ENCODE measurements around the gene TECTA.
"Not testable (repeated sequence)": the region's sequence is repeated elsewhere in the genome, so short reads cannot be mapped to it uniquely, and the experiment has no call there.

Gene TECTA

GRCh38 chr11:121221496-121222200 is 120.6 kb downstream of the TECTA start:
- intact Hi-C loops (cut with DNase I) = no loop called here
- no peak for DNase-seq

DNA sequence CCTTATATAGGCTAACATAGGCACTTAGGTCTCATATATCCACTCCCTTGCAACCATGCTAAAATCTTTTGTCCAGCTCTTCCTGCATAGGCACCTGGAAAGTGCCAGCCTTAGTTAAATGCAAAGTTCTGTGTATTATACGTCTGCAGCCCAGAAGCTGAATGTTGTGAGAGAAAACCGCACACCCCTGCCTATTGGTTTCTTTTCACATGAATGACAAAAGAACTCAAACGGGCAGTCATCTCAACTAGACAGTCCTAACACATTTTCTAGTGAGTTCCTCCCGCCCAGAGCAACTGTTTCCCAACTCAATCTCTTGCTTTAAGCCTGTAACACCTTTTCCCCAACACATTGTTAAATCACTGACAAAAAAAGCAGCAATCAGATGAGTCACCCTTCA is 122.1 kb downstream of the TECTA start:
- intact Hi-C loops (cut with DNase I) = no loop called here
- DNase-seq = no peak

DNA sequence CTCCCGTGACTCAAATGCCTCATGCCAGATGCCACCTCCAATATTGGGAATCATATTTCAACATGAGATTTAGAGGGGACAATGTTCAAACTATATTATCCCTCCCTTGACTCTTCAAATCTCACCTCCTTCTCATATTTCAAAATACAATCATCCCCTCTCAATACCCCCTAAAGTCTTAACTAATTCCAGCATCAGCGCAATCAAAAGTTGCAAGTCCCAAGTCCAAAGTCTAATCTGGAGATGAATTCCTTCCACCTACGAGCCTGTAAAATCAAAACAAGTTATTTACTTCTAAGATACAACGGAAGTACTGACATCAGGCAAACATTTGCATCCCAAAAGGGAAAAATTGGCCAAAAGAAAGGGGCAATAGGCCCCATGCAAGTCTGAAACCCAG is 124.3 kb downstream of the TECTA start:
- intact Hi-C loops (cut with DNase I) = no loop called here
- DNase-seq = no peak

DNA sequence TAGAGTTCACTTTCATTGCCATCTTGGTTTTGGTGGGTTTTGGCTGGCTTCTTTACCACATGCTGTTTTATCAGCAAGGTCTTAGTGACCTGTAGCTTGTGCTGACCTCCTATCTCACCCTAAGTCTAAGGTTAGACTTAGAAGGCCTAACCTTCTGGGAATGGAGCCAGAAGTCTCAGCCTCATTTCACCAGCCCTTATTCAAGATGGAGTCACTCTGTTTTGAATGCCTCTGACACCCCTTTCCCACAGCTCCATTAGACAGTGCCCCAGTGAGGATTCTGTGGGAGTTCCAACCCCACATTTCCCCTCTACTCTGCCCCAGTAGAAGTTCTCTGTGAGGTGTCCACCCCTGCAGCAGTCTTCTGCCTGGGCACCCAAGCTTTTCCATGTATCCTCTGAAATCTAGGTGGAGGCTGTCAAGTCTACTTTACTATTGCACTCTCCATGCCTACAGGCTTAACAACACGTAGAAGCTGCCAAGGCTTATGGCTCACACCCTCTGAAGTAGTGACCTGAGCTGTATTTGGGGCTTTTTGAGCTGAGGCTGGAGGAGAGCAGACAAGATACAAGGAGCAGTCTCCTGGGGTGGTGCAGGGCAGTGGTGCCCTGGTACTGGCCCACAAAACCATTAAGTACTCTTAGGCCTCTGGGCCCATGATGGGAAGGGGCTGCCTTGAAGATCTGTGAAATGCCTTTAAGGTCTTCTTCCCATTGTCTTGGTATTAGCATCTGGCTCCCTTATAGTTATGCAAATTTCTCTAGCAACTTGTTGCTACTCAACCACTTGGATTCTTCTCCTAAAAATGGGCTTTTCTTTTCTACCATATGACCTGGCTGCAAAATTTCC is 125.6 kb downstream of the TECTA start:
- intact Hi-C loops (cut with DNase I) = no loop called here
- DNase-seq = no peak

DNA sequence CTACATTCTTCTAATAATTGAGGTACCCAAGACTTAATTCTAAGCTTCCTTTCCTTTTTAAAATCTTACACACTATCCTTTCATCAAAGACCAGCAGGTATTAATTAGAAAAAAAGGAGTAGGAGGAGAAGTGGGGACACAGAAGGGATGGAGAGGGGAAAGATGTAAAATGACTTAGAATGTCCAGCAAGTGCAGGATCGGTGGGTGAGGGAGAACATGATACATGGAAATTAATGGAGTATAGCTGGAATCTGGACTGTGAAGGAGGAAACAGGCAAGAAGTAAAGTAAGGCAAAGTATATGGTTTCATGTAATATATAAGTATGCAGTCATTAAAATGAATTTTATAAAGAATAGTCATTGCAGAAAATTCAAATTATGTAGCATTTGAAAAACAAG is 127.8 kb downstream of the TECTA start:
- intact Hi-C loops (cut with DNase I) = no loop called here
- DNase-seq = no peak

- intact Hi-C loops (cut with DNase I) = no loop called here
- no peak for DNase-seq
These were observed 128.6 kb downstream of the TECTA start for GRCh38 chr11:121229495-121230215.

DNA sequence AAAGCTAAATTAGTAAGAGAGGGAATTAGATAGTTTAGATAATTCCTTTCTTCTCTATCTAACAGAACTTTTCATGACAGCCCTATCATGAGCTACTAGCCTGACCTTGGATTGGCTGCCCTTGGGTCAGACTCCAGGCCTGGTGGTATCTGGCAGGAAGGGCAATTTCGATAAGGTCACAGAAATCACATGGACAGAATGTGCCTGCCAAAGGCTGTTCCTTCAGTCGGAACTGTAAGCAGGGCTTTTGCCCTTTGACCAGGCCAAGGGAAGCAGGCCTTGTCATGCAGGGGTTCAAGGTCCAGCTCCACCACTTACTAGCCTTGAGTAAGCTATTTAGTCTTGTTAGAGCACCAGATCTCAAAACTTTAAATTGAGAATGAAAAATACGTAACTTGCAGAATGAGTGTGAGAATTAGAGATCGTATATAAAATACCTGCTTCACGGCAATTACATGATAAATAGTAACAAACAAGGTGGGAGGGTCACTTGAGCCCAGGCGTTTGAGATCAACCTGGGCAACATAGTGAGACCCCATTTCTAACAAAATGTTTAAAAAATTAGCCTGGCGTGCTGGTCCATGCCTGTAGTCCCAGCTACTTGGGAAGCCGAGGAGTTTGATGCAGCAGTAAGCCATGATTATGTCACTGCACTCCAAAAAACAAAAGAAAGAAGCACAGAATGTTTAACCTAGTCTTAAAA is 130.7 kb downstream of the TECTA start:
- no peak for DNase-seq

GRCh38 chr11:121235057-121235456 is 134.0 kb downstream of the TECTA start:
- no peak for DNase-seq
- intact Hi-C loops (cut with DNase I) = no loop called here

More for the DNA sequence above, 130.7 kb downstream of the TECTA start:
- intact Hi-C loops (cut with DNase I) = no loop called here

DNA sequence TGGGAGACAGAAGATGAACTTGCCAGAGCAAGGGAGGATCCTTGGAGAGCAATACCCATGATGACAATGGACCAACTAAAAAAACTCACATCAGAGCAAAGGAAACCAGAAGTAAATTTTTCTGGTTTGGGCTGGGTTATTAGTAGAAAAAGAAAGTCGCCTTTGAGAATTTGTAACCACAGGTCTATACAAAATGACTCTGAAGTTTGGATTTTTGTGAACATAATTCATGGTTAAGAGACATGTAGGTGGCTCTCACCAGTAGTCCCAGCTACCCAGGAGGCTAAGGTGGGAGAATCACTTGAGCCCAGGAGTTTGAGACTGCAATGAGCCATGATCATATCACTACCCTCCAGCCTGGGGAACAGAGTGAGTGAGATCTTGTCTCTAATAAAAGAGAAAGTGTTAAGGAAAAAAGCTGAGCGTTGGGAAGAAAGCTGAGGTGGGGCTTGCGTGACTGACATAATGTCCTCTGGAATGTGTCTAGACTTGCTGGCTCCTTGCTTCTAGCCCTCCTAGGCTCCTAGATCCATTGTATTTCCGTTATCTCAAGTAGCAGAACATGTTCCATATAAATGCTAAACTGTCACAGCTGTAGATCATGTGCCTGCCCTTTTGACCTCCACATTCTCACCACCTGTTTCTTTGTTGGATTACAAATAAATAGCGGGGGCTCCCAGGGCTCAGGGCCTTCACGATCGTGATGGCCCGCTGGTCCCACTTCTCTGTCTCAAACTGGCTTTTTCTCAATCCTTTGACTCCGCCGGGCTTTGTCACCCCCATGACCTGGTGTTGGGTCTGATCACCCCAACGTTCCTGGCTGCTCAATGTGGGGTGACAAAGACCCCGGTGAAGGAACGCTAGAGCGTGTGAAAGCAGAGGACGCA is 135.3 kb downstream of the TECTA start:
- intact Hi-C loops (cut with DNase I) = no loop called here
- DNase-seq = no peak

GRCh38 chr11:121237247-121237646 is 136.2 kb downstream of the TECTA start:
- intact Hi-C loops (cut with DNase I); DNase-seq: not testable (repeated sequence)

GRCh38 chr11:121237686-121238658 is 136.9 kb downstream of the TECTA start:
- intact Hi-C loops (cut with DNase I) = no loop called here
- no peak for DNase-seq

GRCh38 chr11:121238956-121239355 is 137.9 kb downstream of the TECTA start:
- intact Hi-C loops (cut with DNase I) = no loop called here
- no peak for DNase-seq

DNA sequence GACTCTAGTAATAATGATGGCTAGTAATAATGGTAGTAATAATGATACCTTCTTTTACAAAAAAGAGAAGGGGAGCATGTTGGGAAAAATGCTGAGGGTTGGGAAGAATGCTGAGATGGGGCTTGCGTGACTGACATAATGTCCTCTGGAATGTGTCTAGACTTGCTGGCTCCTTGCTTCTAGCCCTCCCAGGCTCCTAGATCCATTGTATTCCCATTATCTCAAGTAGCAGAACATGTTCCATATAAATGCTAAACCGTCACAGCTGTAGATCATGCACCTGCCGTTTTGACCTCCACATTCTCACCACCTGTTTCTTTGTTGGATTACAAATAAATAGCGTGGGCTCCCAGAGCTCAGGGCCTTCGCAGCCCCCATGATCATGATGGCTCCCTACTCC is 139.0 kb downstream of the TECTA start:
- DNase-seq; intact Hi-C loops (cut with DNase I): not testable (repeated sequence)

- intact Hi-C loops (cut with DNase I) = no loop called here
- no peak for DNase-seq
These were observed 139.7 kb downstream of the TECTA start for GRCh38 chr11:121240650-121241303.
